Hepatic stellate cell (primary cell): ENCODE results near the gene C5.

ENCODE experiments used
- DNase-seq: peaks from one replicate; pipeline ENCODE4 v3.0.0; 2011; ENCODE audit warnings: low spot score

C5 gene

DNA sequence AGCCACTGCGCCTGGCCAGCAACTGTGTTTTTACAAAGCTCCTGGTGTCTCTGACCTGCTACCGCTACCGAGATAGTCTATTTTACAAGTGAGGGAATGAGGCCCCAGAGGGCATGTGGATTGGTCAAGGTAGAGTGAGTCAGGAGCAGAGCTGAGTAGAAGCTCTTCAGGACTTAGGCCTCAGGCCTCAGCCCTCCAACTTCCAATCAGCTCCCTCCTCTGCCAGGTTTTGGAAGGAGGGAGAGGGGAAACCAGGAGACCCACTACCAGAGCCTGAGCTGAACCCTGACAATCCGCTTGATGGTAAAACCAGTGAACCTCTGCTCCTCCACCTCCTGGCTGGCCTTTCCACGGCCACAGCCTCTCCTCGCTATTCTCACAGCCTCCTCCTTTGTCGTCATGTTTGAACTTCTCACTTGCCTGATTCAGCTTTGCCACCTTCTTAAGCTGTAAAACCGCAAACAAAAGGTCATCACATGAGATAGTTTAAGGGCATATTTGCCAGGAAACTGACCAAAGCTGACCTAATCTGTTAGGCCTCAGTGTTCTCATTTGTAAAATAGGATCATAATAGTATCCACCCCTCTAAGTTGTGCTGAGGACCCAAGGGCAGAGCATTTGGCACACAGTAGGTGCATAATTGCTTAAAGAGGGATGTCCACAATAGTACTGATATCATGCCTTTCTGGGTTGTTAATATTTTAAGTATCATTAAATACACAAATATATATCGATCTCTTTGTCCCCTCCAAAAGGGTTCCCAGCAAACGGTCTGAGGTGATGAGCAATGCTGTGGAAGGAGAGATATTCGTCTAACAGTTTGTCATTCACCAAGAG, 125.2 kb downstream of the C5 start:
- DNase-seq = no peak

GRCh38 chr9:120923620-120924328, 126.3 kb downstream of the C5 start:
- DNase-seq = no peak

GRCh38 chr9:120922404-120923195, 127.5 kb downstream of the C5 start:
- no peak for DNase-seq

GRCh38 chr9:120921661-120922181, 128.4 kb downstream of the C5 start:
- no peak for DNase-seq

DNA sequence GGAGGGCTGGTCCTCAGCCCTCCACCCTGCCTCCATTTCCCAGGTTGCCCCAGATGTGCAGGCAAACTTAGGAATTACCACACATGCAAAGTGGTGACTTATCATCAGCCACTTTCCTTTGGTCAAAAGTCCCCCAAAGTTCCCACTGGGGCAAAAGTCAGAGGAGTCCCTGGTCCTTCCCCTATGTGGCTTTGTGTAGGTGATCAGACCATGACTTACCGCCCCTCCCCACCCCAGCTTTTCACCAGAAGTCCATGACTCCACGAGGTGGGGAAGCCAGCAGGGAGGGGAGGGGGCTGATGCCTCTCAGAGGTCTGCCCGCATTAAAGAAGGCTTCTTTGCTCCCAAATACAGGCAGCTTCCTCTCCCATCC, 129.3 kb downstream of the C5 start:
- no peak for DNase-seq

DNA sequence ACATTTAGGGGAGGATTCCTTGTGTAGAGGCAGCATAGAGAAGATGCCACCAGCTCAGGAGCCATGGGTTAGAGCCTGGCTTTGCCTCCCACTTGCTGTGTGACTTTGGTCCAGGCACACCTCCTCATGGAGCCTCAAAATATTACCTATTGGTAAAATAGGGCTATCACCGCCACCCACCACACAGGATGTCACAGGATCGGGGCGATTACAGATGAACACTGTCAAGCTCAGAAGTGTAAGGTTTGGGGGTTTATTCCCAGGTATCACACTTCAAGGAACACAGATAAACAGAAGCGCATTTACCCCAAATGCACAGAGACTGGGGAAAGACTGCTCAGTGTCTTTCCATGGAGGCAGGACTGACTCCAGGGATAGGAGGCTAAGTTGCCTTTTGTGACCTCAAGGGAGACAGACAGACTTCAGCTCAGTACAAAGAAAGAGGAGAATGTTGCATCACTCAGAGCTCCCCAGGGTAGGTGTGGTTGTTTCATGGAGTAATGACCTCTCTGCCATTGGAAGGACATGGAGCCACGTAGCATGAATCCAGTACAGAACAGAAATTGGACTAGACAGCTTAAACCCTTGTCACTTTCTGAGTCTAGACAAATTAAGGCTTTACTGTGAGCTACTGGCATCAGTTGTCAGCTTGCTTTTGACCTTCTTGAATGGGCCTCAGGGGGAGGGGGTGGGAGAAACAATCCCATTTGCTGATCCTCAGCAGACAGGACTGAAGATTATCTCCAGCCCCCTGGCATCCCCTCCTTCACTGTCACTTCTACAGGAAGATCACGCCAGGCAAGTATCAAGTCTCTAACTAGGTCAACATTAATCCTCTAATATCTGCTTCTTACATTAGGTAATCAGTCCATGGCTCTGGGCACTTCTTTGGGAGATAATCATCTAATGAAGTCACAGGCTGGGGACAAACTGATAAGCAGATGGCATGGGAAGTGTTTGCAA, 130.0 kb downstream of the C5 start:
- no peak for DNase-seq

GRCh38 chr9:120918931-120919842, 130.9 kb downstream of the C5 start:
- DNase-seq = no peak

GRCh38 chr9:120917929-120918762, 131.9 kb downstream of the C5 start:
- DNase-seq = no peak

DNA sequence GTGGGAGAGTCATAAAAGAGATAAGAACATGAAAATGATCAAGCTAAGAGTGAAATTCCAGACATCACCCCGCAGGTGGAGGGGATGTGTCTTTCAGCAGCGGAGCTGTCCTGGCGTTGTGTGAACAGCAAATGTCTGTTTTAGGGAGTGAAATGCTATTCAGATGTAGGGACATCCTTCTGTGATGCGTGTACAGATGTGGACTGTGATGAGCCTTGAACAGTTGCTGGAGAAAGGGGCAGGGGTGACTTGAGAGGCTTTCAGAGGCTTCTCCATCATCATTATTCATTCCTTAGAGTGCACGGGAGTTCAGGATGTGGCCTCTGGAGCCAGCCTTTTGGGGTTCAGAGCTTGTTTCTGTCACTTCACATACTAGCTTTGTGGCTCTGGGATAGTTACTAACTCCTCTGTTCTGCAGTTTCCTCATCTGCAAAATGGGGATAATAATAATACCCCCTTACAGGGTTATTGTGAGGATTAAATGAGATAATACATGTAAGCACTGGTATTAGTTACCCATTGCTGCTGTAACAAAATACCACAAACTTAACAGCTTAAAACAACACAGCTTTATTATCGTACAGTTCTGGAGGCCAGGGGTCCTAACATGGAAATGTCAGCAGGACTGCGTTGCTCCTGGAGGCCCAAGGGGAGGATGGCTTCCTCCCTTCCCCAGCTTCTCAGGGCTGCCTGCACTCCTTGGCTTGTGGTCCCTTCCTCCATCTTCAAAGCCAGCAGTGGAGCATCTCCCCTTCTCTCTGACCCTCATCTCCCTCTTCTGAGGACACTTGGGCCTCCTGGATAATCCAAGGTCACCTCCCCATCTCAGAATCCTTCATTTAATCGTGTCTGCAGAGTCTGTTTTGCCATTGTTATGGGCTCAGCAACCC, 132.8 kb downstream of the C5 start:
- DNase-seq = no peak

DNA sequence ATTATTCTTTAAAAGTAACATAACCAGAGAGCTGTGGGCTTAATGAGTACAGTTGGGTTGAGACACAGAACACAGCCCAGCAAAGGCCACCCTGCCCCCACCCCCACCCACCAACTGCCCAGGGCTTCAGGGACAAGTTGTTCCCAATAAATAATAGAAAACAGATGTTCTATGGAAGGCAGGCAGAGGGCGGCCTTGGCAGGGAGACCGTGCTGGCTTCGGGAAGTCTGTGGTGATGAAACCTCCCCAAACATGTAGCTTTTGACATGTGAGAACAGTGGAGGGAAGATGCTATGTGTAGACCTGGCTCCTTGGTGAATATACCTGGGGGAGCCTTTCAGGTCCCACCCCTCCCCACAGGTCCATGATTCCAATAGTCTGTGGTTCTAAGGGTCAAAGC, 133.5 kb downstream of the C5 start:
- no peak for DNase-seq

DNA sequence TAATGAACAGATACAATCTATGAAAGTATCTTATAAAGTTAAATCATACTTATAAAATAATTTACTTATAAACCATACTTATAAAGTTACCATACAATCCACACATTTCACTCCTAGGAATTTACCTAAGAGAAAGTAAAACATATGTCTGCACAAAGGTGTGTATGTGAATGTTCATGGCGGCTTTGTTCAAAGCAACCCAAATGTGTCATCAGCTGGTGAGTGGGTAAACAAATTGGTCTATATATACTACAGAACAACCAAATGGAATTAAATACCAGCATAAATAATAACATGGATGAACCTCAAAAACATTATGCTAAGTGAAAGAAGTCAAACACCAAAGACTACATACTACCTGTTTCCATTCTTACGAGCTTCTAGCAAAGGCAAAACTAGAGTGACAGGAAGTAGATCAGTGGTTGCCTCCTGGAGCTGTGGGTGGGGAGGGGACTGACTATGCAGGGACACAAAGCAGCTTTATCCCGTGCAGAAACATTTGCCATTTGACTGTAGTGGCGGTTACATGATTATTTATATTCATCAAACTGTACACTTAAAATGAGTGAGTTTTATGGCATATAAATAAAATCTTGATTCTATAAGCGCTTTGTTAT, 134.1 kb downstream of the C5 start:
- no peak for DNase-seq

GRCh38 chr9:120914953-120915352, 135.1 kb downstream of the C5 start:
- no peak for DNase-seq

- DNase-seq = no peak
Measured at GRCh38 chr9:120914396-120914795, 135.7 kb downstream of the C5 start.

DNA sequence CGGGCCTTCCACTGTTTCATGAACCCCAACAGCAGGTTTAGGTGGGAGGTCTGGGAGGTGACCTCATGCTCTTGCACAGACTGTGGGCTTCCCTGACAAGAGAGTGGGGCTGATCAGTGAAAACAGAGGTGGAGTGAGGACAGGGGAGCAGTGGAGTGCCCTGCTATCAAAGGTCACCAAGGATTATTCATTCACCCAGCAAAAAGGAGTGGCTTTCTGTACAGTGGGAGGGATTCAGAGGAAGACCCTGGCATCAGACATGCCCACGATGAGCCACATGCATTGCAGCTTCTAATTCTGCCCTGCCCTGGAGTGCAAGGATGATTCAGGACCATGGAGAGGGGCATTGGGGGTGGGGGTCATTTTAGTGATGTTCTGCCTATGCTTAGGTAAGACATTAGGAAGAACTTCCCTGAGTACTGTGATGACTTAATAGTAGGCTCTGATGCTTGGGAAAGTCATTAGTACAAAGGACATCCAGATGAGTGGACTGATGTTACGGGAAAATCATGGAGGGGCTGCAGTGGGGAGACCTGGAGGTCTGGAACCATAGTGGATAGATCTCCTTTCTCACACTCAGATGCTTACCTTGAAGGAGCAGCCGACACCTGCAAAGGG, 136.3 kb downstream of the C5 start:
- DNase-seq = no peak

GRCh38 chr9:120912958-120913646, 137.0 kb downstream of the C5 start:
- no peak for DNase-seq

GRCh38 chr9:120911295-120911837, 138.7 kb downstream of the C5 start:
- no peak for DNase-seq

DNA sequence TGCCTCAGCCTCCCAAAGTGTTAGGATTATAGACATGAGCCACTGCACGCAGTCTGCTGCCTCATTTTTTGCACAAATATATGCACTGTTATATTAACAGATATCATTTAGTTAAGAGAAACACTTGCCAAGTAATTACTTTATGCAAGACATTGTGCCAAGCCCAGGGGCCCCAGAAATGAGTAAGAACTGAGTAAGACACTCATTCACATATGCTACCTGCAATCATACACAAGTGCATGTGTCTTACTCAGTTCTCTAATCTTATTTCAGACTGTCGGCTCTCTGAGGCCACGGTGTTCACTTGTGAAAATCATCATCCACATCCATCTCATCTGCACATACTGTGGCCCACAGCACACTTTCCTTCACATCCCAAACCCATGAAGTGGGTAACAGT, 139.4 kb downstream of the C5 start:
- DNase-seq = no peak
